ENCODE measurements around the gene TSPAN18. TPM values are rescaled to one million over a fixed set of nuclear protein-coding genes. Genes with fewer than 3 reads are reported as not detected.

The TSPAN18 gene
- total and polyA plus RNA-seq, 2 experiments from 2014 or later, result 6.0 to 10.6 TPM

DNA sequence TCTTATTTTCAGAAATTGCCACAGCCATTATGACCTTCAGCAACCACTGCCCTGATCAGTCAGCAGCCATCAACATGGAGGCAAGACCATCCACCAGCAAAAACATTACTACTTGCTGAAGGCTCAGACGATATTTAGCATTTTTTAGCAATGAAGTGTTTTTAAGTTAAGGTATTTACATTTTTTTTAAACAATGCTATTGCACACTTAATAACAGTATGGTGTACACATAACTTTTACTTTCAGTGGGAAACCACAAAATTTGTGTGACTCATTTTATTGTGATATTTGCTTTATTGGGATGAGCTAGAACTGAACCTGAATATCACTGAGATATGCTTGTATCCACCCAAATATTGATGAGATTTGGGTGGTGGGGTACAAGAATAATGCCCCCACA lies 110.9 kb downstream of the TSPAN18 start (continued):
- TF ChIP-seq, protein P1, sequence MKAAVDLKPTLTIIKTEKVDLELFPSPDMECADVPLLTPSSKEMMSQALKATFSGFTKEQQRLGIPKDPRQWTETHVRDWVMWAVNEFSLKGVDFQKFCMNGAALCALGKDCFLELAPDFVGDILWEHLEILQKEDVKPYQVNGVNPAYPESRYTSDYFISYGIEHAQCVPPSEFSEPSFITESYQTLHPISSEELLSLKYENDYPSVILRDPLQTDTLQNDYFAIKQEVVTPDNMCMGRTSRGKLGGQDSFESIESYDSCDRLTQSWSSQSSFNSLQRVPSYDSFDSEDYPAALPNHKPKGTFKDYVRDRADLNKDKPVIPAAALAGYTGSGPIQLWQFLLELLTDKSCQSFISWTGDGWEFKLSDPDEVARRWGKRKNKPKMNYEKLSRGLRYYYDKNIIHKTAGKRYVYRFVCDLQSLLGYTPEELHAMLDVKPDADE (IDR thresholded peaks at IDR 0.05), result no peak
- TF ChIP-seq CTCF (conservative IDR thresholded peaks at IDR 0.05; ENCODE audit: low read depth in 2 of 2) (no peak), ZNF331 (CRISPR knock-in tag; IDR thresholded peaks at IDR 0.05; ENCODE audit: low read depth) (no peak), NANOG (IDR thresholded peaks at IDR 0.05; ENCODE audit: borderline replicate concordance) (no peak)
- TF ChIP-seq, protein P2, sequence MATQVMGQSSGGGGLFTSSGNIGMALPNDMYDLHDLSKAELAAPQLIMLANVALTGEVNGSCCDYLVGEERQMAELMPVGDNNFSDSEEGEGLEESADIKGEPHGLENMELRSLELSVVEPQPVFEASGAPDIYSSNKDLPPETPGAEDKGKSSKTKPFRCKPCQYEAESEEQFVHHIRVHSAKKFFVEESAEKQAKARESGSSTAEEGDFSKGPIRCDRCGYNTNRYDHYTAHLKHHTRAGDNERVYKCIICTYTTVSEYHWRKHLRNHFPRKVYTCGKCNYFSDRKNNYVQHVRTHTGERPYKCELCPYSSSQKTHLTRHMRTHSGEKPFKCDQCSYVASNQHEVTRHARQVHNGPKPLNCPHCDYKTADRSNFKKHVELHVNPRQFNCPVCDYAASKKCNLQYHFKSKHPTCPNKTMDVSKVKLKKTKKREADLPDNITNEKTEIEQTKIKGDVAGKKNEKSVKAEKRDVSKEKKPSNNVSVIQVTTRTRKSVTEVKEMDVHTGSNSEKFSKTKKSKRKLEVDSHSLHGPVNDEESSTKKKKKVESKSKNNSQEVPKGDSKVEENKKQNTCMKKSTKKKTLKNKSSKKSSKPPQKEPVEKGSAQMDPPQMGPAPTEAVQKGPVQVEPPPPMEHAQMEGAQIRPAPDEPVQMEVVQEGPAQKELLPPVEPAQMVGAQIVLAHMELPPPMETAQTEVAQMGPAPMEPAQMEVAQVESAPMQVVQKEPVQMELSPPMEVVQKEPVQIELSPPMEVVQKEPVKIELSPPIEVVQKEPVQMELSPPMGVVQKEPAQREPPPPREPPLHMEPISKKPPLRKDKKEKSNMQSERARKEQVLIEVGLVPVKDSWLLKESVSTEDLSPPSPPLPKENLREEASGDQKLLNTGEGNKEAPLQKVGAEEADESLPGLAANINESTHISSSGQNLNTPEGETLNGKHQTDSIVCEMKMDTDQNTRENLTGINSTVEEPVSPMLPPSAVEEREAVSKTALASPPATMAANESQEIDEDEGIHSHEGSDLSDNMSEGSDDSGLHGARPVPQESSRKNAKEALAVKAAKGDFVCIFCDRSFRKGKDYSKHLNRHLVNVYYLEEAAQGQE (IDR thresholded peaks at IDR 0.05; ENCODE audit: unreplicated experiment), result no peak

DNA sequence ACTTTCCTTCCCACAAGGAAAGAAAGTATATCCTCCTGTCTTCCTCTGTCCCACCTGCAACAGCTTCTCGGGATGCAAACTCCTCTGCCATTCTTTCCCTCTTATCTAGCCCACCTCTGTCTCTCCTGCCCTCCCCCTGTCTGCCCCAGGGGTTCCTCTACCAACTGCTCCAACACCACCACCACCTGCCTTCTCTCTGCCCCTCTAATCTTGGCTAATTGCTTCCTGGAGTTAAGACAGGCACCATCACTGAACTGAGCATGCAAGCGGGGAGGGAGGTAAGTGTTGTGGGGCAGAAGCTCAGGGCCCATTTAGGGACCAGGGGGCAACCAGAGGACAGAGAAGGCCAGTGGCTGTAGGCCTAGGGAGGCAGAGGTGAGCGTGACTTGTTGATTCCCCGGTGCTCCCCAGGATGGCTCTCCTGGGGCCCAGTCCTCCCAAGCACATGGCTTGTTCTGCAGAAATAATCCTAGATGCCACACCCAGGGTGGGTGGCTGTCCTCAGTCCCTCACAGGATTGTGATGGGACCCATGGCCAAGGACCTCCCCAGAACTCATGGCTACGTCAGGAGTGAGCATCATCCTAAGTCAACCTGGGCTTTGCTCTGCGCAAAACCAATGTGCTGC lies 112.8 kb downstream of the TSPAN18 start:
- H3K27ac ChIP-seq (ENCODE audit: low read depth), result no peak overlapping the region
- H3K36me3 ChIP-seq (ENCODE audit: insufficient read depth), result no peaks in the 10 kb centered on the region
- no peaks in the 10 kb centered on the region for H4K20me1 ChIP-seq (replicated peaks; ENCODE audit: insufficient read depth)
- ATAC-seq (no peak), DNase-seq (ENCODE audit: low spot score) (no peak)
- H2AFZ ChIP-seq, result no peak overlapping the region
- no peak overlapping the region for H3K4me2 ChIP-seq
- H3K27me3 ChIP-seq (ENCODE audit: insufficient read depth), result no peaks in the 10 kb centered on the region
- no peak overlapping the region for H3K4me3 Mint-ChIP-seq
- peaks cover 61% of the 10 kb centered on the region for H3K4me1 Mint-ChIP-seq
- H3K27ac Mint-ChIP-seq, result no peak overlapping the region
- 0 out of 2 replicates have a peak, but pooled peaks cover 3% of the 10 kb centered on the region for H3F3A ChIP-seq (replicated peaks; ENCODE audit: low read depth)
- peaks cover 13% of the 10 kb centered on the region for H3K27me3 Mint-ChIP-seq (ENCODE audit: insufficient read depth, low read depth, poor library complexity)
- peaks cover 22% of the 10 kb centered on the region for H3K9me3 Mint-ChIP-seq
- no peaks in the 10 kb centered on the region for H3K79me2 ChIP-seq (replicated peaks; ENCODE audit: insufficient read depth)
- H3K4me1 ChIP-seq (ENCODE audit: insufficient read depth), result peaks cover 31% of the 10 kb centered on the region
- H3K9me2 ChIP-seq (ENCODE audit: insufficient read depth), result no peaks in the 10 kb centered on the region
- H3K4me3 ChIP-seq, result no peak overlapping the region
- H3K36me3 Mint-ChIP-seq (ENCODE audit: low read depth), result peaks cover 25% of the 10 kb centered on the region
- TF ChIP-seq CTCF (conservative IDR thresholded peaks at IDR 0.05; ENCODE audit: low read depth in 2 of 2) (no peak), STAT1 (IDR thresholded peaks at IDR 0.05; ENCODE audit: unreplicated experiment) (no peak), ZNF462 (CRISPR knock-in tag; IDR thresholded peaks at IDR 0.05) (no peak), ZNF331 (CRISPR knock-in tag; IDR thresholded peaks at IDR 0.05; ENCODE audit: low read depth) (no peak), POLR2AphosphoS5 (IDR thresholded peaks at IDR 0.05; ENCODE audit: low read depth) (no peak), EZH2phosphoT487 (IDR thresholded peaks at IDR 0.05; ENCODE audit: unreplicated experiment) (no peak)

All from GM23338 (cell line).